Large intestine (tissue), 3 donors: ENCODE data around the gene CTNNBL1. TPM values are rescaled to one million over a fixed set of nuclear protein-coding genes. Genes with fewer than 3 reads are reported as not detected.

ENCODE experiments used
- DNase-seq, 2 donors: peaks; one replicate each; pipeline versions ENCODE4 v3.0.0 to v3.0.0-alpha.2; 2013
- H3K27ac ChIP-seq: one replicate; pipeline ENCODE4 v1.5.1; 2013; ENCODE audit warnings: low read length
- H3K27me3 ChIP-seq: 2 replicates; pipeline ENCODE4 v1.6.1; 2013; ENCODE audit warnings: low read length; ENCODE audit not compliant: control insufficient read depth, insufficient read depth
- H3K36me3 ChIP-seq: 2 replicates; pipeline ENCODE4 v1.6.1; 2013; ENCODE audit warnings: low read length; ENCODE audit not compliant: control insufficient read depth, insufficient read depth
- H3K4me1 ChIP-seq: one replicate; pipeline ENCODE4 v1.6.1; 2013; ENCODE audit warnings: low read length; ENCODE audit not compliant: control insufficient read depth, insufficient read depth
- H3K4me3 ChIP-seq: one replicate; pipeline ENCODE4 v1.5.1; 2013; ENCODE audit warnings: low read length
- H3K9me3 ChIP-seq: one replicate; pipeline ENCODE4 v1.6.1; 2013; ENCODE audit warnings: mild to moderate bottlenecking, low read depth, low read length, moderate library complexity; ENCODE audit not compliant: control insufficient read depth
- WGBS: methylation state at CpG from one replicate; pipeline ENCODE4 v1.1.5; 2013; ENCODE audit warnings: low lambda C conversion rate; ENCODE audit not compliant: insufficient coverage; 5-methylcytosine and 5-hydroxymethylcytosine counted together
- polyA plus RNA-seq: library from polyadenylated mRNA; unstranded; fragments of 120-200 nt; gene quantifications from one replicate; pipeline ENCODE4 v1.2.1, GENCODE V29; 2013

Gene CTNNBL1
- polyA plus RNA-seq, 1 donor: 40.1 TPM

GRCh38 chr20:37796733-37797132, 102.9 kb downstream of the CTNNBL1 start:
- WGBS: 100% methylated on average over 1 of the region's 7 CpGs
- Histone ChIP-seq H3K27ac (no peak overlapping the region), H3K36me3 (peaks cover 5% of the 10 kb centered on the region), H3K4me3 (no peak overlapping the region), H3K4me1 (no peaks in the 10 kb centered on the region), H3K9me3 (no peaks in the 10 kb centered on the region), H3K27me3 (no peaks in the 10 kb centered on the region)
- no peak for DNase-seq

GRCh38 chr20:37797669-37798175, 103.9 kb downstream of the CTNNBL1 start:
- Histone ChIP-seq H3K27me3 (no peaks in the 10 kb centered on the region), H3K4me3 (no peak overlapping the region), H3K27ac (no peak overlapping the region), H3K4me1 (no peaks in the 10 kb centered on the region), H3K36me3 (peaks cover 6% of the 10 kb centered on the region), H3K9me3 (no peaks in the 10 kb centered on the region)
- no peak for DNase-seq
- 100% methylated on average over 2 of the region's 4 CpGs for WGBS

- WGBS: no CpG with 5 or more reads among the region's 2 CpGs
- no peak overlapping the region for H3K27ac ChIP-seq
- DNase-seq: no peak
Observed at GRCh38 chr20:37798312-37798711, 104.5 kb downstream of the CTNNBL1 start.

GRCh38 chr20:37800618-37801017, 106.8 kb downstream of the CTNNBL1 start:
- no peak overlapping the region for H3K27ac ChIP-seq
- DNase-seq: no peak
- no peaks in the 10 kb centered on the region for H3K4me1 ChIP-seq
- no peaks in the 10 kb centered on the region for H3K27me3 ChIP-seq
- H3K9me3 ChIP-seq: no peaks in the 10 kb centered on the region
- no peak overlapping the region for H3K4me3 ChIP-seq
- peaks cover 26% of the 10 kb centered on the region for H3K36me3 ChIP-seq
- WGBS: no CpG with 5 or more reads among the region's 4 CpGs

More at GRCh38 chr20:37798312-37798711, 104.5 kb downstream of the CTNNBL1 start:
- H3K27me3 ChIP-seq: no peaks in the 10 kb centered on the region
- no peak overlapping the region for H3K4me3 ChIP-seq
- peaks cover 10% of the 10 kb centered on the region for H3K36me3 ChIP-seq
- no peaks in the 10 kb centered on the region for H3K4me1 ChIP-seq
- H3K9me3 ChIP-seq: no peaks in the 10 kb centered on the region

- Histone ChIP-seq H3K4me3 (no peak overlapping the region), H3K9me3 (no peaks in the 10 kb centered on the region), H3K27ac (no peak overlapping the region), H3K4me1 (no peaks in the 10 kb centered on the region), H3K27me3 (no peaks in the 10 kb centered on the region), H3K36me3 (peaks cover 33% of the 10 kb centered on the region)
- 100% methylated on average over 2 of the region's 2 CpGs for WGBS
- no peak for DNase-seq
Observed at GRCh38 chr20:37801921-37802320, 108.1 kb downstream of the CTNNBL1 start.

- Histone ChIP-seq H3K27ac (no peak overlapping the region), H3K9me3 (no peaks in the 10 kb centered on the region), H3K36me3 (peaks cover 33% of the 10 kb centered on the region), H3K4me1 (no peaks in the 10 kb centered on the region), H3K4me3 (no peak overlapping the region), H3K27me3 (no peaks in the 10 kb centered on the region)
- WGBS: 100% methylated on average over 2 of the region's 8 CpGs
- no peak for DNase-seq
Observed at GRCh38 chr20:37803438-37804307, 109.8 kb downstream of the CTNNBL1 start.

- H3K9me3 ChIP-seq: no peaks in the 10 kb centered on the region
Observed at GRCh38 chr20:37804584-37805566, 111.0 kb downstream of the CTNNBL1 start.

GRCh38 chr20:37807471-37808232, 113.8 kb downstream of the CTNNBL1 start:
- no peak for DNase-seq
- H3K27ac ChIP-seq: no peak overlapping the region
- H3K4me3 ChIP-seq: no peak overlapping the region
- H3K9me3 ChIP-seq: no peaks in the 10 kb centered on the region
- WGBS: no CpG with 5 or more reads among the region's 5 CpGs
- no peaks in the 10 kb centered on the region for H3K4me1 ChIP-seq
- H3K27me3 ChIP-seq: no peaks in the 10 kb centered on the region
- H3K36me3 ChIP-seq: peaks cover 42% of the 10 kb centered on the region

More at GRCh38 chr20:37804584-37805566, 111.0 kb downstream of the CTNNBL1 start:
- Histone ChIP-seq H3K4me3 (no peak overlapping the region), H3K36me3 (peaks cover 37% of the 10 kb centered on the region), H3K4me1 (no peaks in the 10 kb centered on the region), H3K27ac (no peak overlapping the region), H3K27me3 (no peaks in the 10 kb centered on the region)
- DNase-seq: no peak
- WGBS: no CpG with 5 or more reads among the region's 16 CpGs

GRCh38 chr20:37808233-37809070, 114.6 kb downstream of the CTNNBL1 start:
- peaks cover 36% of the 10 kb centered on the region for H3K36me3 ChIP-seq
- no peaks in the 10 kb centered on the region for H3K4me1 ChIP-seq
- no peaks in the 10 kb centered on the region for H3K27me3 ChIP-seq
- DNase-seq: no peak
- H3K4me3 ChIP-seq: no peak overlapping the region
- H3K27ac ChIP-seq: no peak overlapping the region
- H3K9me3 ChIP-seq: no peaks in the 10 kb centered on the region
- WGBS: 71% methylated on average over 1 of the region's 7 CpGs
